Measurements from ENCODE around the gene ZFHX3. TPM values are rescaled to one million over a fixed set of nuclear protein-coding genes. Genes with fewer than 3 reads are reported as not detected.

The ZFHX3 gene
- total and polyA plus RNA-seq, 9 of the 15 experiments (the other 6 are each of a cell fraction or from before 2014, with no cell fraction given): 0.01 to 0.23 (median 0.06) TPM; not detected in 4

DNA sequence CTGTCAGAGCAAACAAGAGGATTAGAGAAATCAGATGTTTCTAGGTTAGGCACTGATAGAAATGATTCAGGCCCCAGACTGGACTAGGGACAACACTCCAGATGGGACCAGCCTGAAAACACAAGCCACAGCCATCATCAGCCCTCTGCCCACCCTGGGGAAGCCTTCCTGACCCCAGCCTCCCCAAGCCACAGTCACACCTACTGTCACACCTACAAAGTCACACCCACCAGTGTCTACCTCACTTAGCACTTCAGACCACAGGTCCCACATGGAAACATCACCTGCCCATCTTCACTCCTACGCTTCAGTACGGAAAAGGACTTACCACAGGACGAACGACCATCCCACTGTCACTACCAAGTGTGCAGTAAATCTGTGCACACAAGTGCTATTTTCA lies 197.9 kb downstream of the ZFHX3 start (continued):
- TF ChIP-seq TBP (optimal IDR thresholded peaks at IDR 0.05; ENCODE audit: low read depth, low read length) (no peak), LCOR (CRISPR knock-in tag; IDR thresholded peaks at IDR 0.05) (no peak), NUFIP1 (IDR thresholded peaks at IDR 0.05; ENCODE audit: partially characterized antibody) (no peak), RBM14 (IDR thresholded peaks at IDR 0.05; ENCODE audit: borderline replicate concordance, insufficient read depth, low read depth, low read length) (no peak), ARNT (IDR thresholded peaks at IDR 0.05) (no peak), PYGO2 (tag; IDR thresholded peaks at IDR 0.05) (no peak), POLR2AphosphoS5 (IDR thresholded peaks at IDR 0.05; ENCODE audit: control insufficient read depth, insufficient read depth, low read depth, low read length) (no peak), CHD2 (IDR thresholded peaks at IDR 0.05; ENCODE audit: low read depth, low read length) (no peak)
- TF ChIP-seq, protein P1, sequence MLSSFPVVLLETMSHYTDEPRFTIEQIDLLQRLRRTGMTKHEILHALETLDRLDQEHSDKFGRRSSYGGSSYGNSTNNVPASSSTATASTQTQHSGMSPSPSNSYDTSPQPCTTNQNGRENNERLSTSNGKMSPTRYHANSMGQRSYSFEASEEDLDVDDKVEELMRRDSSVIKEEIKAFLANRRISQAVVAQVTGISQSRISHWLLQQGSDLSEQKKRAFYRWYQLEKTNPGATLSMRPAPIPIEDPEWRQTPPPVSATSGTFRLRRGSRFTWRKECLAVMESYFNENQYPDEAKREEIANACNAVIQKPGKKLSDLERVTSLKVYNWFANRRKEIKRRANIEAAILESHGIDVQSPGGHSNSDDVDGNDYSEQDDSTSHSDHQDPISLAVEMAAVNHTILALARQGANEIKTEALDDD (IDR thresholded peaks at IDR 0.05): no peak
- TF ChIP-seq, protein P2, sequence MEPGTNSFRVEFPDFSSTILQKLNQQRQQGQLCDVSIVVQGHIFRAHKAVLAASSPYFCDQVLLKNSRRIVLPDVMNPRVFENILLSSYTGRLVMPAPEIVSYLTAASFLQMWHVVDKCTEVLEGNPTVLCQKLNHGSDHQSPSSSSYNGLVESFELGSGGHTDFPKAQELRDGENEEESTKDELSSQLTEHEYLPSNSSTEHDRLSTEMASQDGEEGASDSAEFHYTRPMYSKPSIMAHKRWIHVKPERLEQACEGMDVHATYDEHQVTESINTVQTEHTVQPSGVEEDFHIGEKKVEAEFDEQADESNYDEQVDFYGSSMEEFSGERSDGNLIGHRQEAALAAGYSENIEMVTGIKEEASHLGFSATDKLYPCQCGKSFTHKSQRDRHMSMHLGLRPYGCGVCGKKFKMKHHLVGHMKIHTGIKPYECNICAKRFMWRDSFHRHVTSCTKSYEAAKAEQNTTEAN (CRISPR knock-in tag; IDR thresholded peaks at IDR 0.05): no peak

All from K562 (cell line).